ENCODE measurements around the gene DSCAM. TPM values are rescaled to one million over a fixed set of nuclear protein-coding genes. Genes with fewer than 3 reads are reported as not detected.

DSCAM gene
- total RNA-seq, 4 donors from 2014 or later = 0.03 TPM; not detected in 3

DNA sequence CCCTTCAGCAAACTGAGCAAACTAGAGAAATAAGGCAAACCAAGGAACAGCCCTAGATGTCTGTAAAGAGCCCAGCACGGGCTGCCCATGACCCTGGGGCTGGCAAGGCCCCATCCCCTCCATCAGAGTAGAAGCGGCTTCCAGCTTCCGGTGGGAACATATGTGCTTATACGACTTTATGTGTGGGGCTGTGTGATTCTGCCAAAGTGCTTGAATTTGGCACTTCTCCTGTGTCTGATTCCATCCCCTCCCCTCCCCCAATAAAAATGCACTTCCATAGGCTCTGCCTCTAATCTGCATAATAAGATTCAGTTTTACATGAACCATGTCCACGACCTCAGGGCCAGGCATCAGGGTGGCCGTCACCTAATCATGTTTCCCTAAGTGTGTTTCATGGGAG lies 236.6 kb downstream of the DSCAM start:
- Histone ChIP-seq H3K4me1 (no peaks in the 10 kb centered on the region), H3K36me3 (no peaks in the 10 kb centered on the region), H3K27ac (no peak overlapping the region), H3K4me3 (no peak overlapping the region), H3K27me3 (no peaks in the 10 kb centered on the region), H3K9me3 (no peaks in the 10 kb centered on the region)
- intact Hi-C loops (cut with DNase I; ENCODE audit: low total_unique reads) (no loop called here), in situ Hi-C loops (cut with MboI; ENCODE audit: low sequenced_read_pairs in 4 of 4) (no loop called here)
- ATAC-seq (no peak), DNase-seq (no peak)
- TF ChIP-seq, protein P1, sequence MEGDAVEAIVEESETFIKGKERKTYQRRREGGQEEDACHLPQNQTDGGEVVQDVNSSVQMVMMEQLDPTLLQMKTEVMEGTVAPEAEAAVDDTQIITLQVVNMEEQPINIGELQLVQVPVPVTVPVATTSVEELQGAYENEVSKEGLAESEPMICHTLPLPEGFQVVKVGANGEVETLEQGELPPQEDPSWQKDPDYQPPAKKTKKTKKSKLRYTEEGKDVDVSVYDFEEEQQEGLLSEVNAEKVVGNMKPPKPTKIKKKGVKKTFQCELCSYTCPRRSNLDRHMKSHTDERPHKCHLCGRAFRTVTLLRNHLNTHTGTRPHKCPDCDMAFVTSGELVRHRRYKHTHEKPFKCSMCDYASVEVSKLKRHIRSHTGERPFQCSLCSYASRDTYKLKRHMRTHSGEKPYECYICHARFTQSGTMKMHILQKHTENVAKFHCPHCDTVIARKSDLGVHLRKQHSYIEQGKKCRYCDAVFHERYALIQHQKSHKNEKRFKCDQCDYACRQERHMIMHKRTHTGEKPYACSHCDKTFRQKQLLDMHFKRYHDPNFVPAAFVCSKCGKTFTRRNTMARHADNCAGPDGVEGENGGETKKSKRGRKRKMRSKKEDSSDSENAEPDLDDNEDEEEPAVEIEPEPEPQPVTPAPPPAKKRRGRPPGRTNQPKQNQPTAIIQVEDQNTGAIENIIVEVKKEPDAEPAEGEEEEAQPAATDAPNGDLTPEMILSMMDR (IDR thresholded peaks at IDR 0.05 in 4 of 5, conservative IDR thresholded peaks at IDR 0.05 in 1 of 5) = no peak
- no peak for TF ChIP-seq POLR2A (IDR thresholded peaks at IDR 0.05)

DNA sequence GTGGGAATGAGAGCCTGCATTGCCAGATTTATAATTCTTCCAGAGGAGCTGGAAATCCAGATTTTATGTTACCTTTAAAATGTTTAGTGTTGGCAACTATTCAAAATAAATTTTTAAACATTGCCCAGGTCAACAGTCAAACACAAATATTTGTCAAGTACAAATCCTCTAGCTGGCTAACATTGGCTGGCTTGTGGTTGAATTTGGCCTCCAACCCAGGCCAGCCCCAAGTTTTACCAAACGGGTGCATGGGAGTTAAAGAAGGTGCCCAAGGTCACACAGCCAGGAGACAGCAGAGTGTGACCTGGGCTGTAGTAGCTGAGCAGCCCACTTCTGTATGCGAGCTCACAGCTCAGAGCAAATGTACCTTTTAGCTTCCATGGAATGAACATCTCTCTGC lies 240.6 kb downstream of the DSCAM start:
- no peak for DNase-seq
- Histone ChIP-seq H3K4me3 (no peak overlapping the region), H3K27ac (no peak overlapping the region), H3K4me1 (no peaks in the 10 kb centered on the region), H3K27me3 (no peaks in the 10 kb centered on the region), H3K36me3 (no peaks in the 10 kb centered on the region), H3K9me3 (no peaks in the 10 kb centered on the region)
- TF ChIP-seq POLR2A (IDR thresholded peaks at IDR 0.05) = no peak
- TF ChIP-seq, protein P1 (IDR thresholded peaks at IDR 0.05 in 4 of 5, conservative IDR thresholded peaks at IDR 0.05 in 1 of 5) = no peak
- in situ Hi-C loops (cut with MboI; ENCODE audit: low sequenced_read_pairs in 4 of 4) (no loop called here), intact Hi-C loops (cut with DNase I; ENCODE audit: low total_unique reads) (no loop called here)
- no peak for ATAC-seq

DNA sequence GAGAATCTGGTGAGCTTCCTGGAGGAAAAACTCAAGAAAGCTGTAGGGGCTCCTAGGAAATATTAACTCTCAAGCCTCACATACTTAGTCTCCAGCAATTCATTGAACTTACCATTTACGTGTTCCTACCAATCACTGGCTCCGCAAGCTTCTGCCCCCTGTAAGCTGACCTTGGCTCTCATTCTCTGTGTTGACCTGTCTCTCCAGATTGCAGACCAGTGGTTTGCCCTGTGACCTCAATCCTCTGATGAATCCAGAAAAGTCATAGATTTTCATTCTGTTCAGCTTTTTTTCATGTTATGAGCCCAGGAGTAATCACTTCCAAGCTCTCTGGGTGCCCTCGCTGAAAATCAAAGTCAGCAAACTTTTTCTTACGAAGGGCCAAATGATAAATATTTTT lies 241.9 kb downstream of the DSCAM start:
- Histone ChIP-seq H3K9me3 (no peaks in the 10 kb centered on the region), H3K27ac (no peak overlapping the region), H3K36me3 (no peaks in the 10 kb centered on the region), H3K27me3 (no peaks in the 10 kb centered on the region), H3K4me1 (no peaks in the 10 kb centered on the region), H3K4me3 (no peak overlapping the region)
- intact Hi-C loops (cut with DNase I; ENCODE audit: low total_unique reads) (no loop called here), in situ Hi-C loops (cut with MboI; ENCODE audit: low sequenced_read_pairs in 4 of 4) (no loop called here)
- no peak for DNase-seq
- no peak for ATAC-seq
- TF ChIP-seq, protein P1 (IDR thresholded peaks at IDR 0.05 in 4 of 5, conservative IDR thresholded peaks at IDR 0.05 in 1 of 5) = no peak
- TF ChIP-seq POLR2A (IDR thresholded peaks at IDR 0.05) = no peak

DNA sequence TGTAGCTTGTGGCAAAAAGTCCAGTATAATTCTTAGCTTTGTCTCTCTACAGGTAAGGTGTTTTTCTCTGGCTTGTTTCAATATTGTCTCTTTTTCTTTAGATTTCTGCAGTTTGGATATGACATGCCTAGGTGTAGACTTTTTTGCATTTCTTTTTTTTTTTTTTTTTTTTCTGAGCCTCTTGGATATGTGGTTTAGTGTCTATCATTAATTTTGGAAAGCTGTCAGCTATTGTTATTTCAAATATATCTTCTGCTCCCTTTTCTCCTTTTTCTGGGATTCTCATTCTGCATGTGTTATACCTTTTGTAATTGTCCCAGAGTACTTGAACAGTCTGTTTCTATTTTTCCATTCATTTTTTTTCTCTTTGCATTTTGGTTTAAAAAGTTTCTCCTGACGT lies 243.2 kb downstream of the DSCAM start:
- no peak overlapping the region for H3K4me3 ChIP-seq
- in situ Hi-C loops (cut with MboI; ENCODE audit: low sequenced_read_pairs in 4 of 4) (no loop called here), intact Hi-C loops (cut with DNase I; ENCODE audit: low total_unique reads) (no loop called here)
- no peaks in the 10 kb centered on the region for H3K4me1 ChIP-seq
- no peak for TF ChIP-seq POLR2A (IDR thresholded peaks at IDR 0.05)
- TF ChIP-seq, protein P1 (IDR thresholded peaks at IDR 0.05 in 4 of 5, conservative IDR thresholded peaks at IDR 0.05 in 1 of 5) = no peak
- DNase-seq (no peak), ATAC-seq (no peak)
- H3K27ac ChIP-seq = no peak overlapping the region
- no peaks in the 10 kb centered on the region for H3K9me3 ChIP-seq
- H3K36me3 ChIP-seq = no peaks in the 10 kb centered on the region
- no peaks in the 10 kb centered on the region for H3K27me3 ChIP-seq

DNA sequence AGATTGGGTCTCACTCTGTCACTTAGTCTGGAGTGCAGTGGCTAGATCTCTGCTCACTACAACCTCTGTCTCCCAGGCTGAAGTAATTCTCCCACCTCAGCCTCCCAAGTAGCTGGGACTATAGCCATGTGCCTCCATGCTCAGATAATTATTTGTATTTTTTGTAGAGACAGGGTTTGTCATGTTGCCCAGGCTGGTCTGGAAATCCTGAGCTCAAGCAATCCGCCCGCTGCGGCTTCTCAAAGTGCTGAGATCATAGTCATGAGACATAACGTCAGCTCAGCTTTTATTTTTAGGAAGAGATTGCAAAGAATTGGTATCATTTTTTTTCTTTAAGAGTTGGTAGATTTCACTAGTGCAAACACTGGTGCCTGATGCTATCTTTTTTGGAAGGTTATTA lies 244.9 kb downstream of the DSCAM start:
- in situ Hi-C loops (cut with MboI; ENCODE audit: low sequenced_read_pairs in 4 of 4) (no loop called here), intact Hi-C loops (cut with DNase I; ENCODE audit: low total_unique reads) (no loop called here)
- Histone ChIP-seq H3K4me1 (no peaks in the 10 kb centered on the region), H3K4me3 (no peak overlapping the region), H3K27ac (no peak overlapping the region), H3K36me3 (no peaks in the 10 kb centered on the region), H3K27me3 (no peaks in the 10 kb centered on the region), H3K9me3 (no peaks in the 10 kb centered on the region)
- no peak for ATAC-seq
- no peak for DNase-seq
- no peak for TF ChIP-seq POLR2A (IDR thresholded peaks at IDR 0.05)
